HEK293T (cell line): ENCODE data around the gene ARHGAP9.

Experiments
- CTCF ChIA-PET: fragments of 350-600 bp; formaldehyde crosslinking; extraction: SDS; loops from one replicate; lab custom pipeline; 2021; ENCODE audit warnings: antibody characterized with exemption, inconsistent platforms; lab: Yijun Ruan, JAX
- POLR2A ChIA-PET: fragments of 350-600 bp; formaldehyde crosslinking; extraction: SDS; loops from one replicate; lab custom pipeline; 2020; ENCODE audit warnings: antibody characterized with exemption, inconsistent platforms; lab: Yijun Ruan, JAX
- DNase-seq: peaks from one replicate; pipeline ENCODE4 v3.0.0; 2012; ENCODE audit warnings: mixed read lengths; ENCODE audit errors: extremely low spot score
- ARNT ChIP-seq: fragments of 450-650 bp; IDR thresholded peaks from 2 replicates; pipeline ENCODE4 v1.6.1; 2017; ENCODE audit warnings: mild to moderate bottlenecking
- BHLHE40 ChIP-seq: fragments of 450-650 bp; IDR thresholded peaks from 2 replicates; pipeline ENCODE4 v1.6.1; 2016; ENCODE audit warnings: mild to moderate bottlenecking, moderate library complexity, borderline replicate concordance
- CTBP1 ChIP-seq: fragments of 450-650 bp; IDR thresholded peaks from 2 replicates; pipeline ENCODE4 v1.6.1; 2016; ENCODE audit warnings: borderline replicate concordance
- ELF4 ChIP-seq: fragments of 450-650 bp; IDR thresholded peaks from 2 replicates; pipeline ENCODE4 v1.6.1; 2017; ENCODE audit warnings: antibody characterized with exemption
- FOXA1 ChIP-seq: fragments of 450-650 bp; IDR thresholded peaks from 2 replicates; pipeline ENCODE4 v1.6.1; 2016; ENCODE audit warnings: mild to moderate bottlenecking
- FOXK2 ChIP-seq: fragments of 450-650 bp; IDR thresholded peaks from 2 replicates; pipeline ENCODE4 v1.6.1; 2016; ENCODE audit warnings: mild to moderate bottlenecking
- FOXM1 ChIP-seq: fragments of 450-650 bp; IDR thresholded peaks from 2 replicates; pipeline ENCODE4 v1.6.1; 2017; ENCODE audit warnings: mild to moderate bottlenecking, borderline replicate concordance
- HDGF ChIP-seq: fragments of 450-650 bp; IDR thresholded peaks from 2 replicates; pipeline ENCODE4 v1.6.1; 2017; ENCODE audit warnings: antibody characterized with exemption, borderline replicate concordance
- L3MBTL2 ChIP-seq: fragments of 450-650 bp; conservative IDR thresholded peaks from 2 replicates; pipeline ENCODE4 v1.6.1; 2016; ENCODE audit warnings: mild to moderate bottlenecking
- LEF1 ChIP-seq: fragments of 450-650 bp; IDR thresholded peaks from 2 replicates; pipeline ENCODE4 v1.6.1; 2017; ENCODE audit warnings: mild to moderate bottlenecking, borderline replicate concordance
- NFRKB ChIP-seq: fragments of 450-650 bp; IDR thresholded peaks from 2 replicates; pipeline ENCODE4 v1.6.1; 2016; ENCODE audit warnings: mild to moderate bottlenecking, moderate library complexity
- PKNOX1 ChIP-seq: fragments of 450-650 bp; IDR thresholded peaks from 2 replicates; pipeline ENCODE4 v1.6.1; 2016
- SP1 ChIP-seq: fragments of 450-650 bp; IDR thresholded peaks from 2 replicates; pipeline ENCODE4 v1.6.1; 2017
- SUZ12 ChIP-seq: fragments of 450-650 bp; IDR thresholded peaks from 2 replicates; pipeline ENCODE4 v1.6.1; 2016; ENCODE audit warnings: mild to moderate bottlenecking
- TARDBP ChIP-seq: fragments of 450-650 bp; IDR thresholded peaks from 2 replicates; pipeline ENCODE4 v1.6.1; 2016
- ZNF384 ChIP-seq: fragments of 450-650 bp; IDR thresholded peaks from 2 replicates; pipeline ENCODE4 v1.6.1; 2016

ARHGAP9 gene

GRCh38 chr12:57487055-57487596, 7.5 kb upstream of the ARHGAP9 start:
- no peak for DNase-seq
- no peak for TF ChIP-seq FOXK2
- TF ChIP-seq LEF1 = no peak
- TF ChIP-seq ZNF384 = no peak
- no peak for TF ChIP-seq NFRKB
- TF ChIP-seq TARDBP = no peak
- no peak for TF ChIP-seq CTBP1
- CTCF ChIA-PET = interaction anchor here (1.4 kb wide), 1 partner anchor 28 kb away, joined by 3 read pairs; no protein-coding TSS in a partner anchor
- POLR2A ChIA-PET = interaction anchor here (0.9 to 4.2 kb wide), 5 partner anchors 10 to 37 kb away, joined by 3 to 18 read pairs (median 5); partner anchors contain the start of genes DDIT3 and INHBE

GRCh38 chr12:57485695-57486094, 6.0 kb upstream of the ARHGAP9 start:
- ChIA-PET CTCF (interaction anchor here (0.7 kb wide), 1 partner anchor 27 kb away, joined by 3 read pairs; the partner anchor contains the start of gene GLI1), POLR2A (interaction anchor here (0.9 to 2.3 kb wide), 3 partner anchors 9 to 34 kb away, joined by 4 to 7 read pairs (median 7); partner anchors contain the start of gene DDIT3)
- no peak for DNase-seq
- no peak for TF ChIP-seq HDGF
- TF ChIP-seq CTBP1 = no peak
- no peak for TF ChIP-seq PKNOX1
- no peak for TF ChIP-seq SP1
- no peak for TF ChIP-seq SUZ12
- no peak for TF ChIP-seq LEF1
- TF ChIP-seq FOXK2 = no peak
- no peak for TF ChIP-seq ELF4
- TF ChIP-seq FOXA1 = no peak
- TF ChIP-seq NFRKB = no peak
- TF ChIP-seq TARDBP = no peak
- no peak for TF ChIP-seq FOXM1

- no peak for TF ChIP-seq ELF4
- TF ChIP-seq L3MBTL2 = no peak
- no peak for TF ChIP-seq NFRKB
- no peak for TF ChIP-seq ZNF384
- TF ChIP-seq FOXA1 = no peak
- no peak for TF ChIP-seq ARNT
- TF ChIP-seq LEF1 = no peak
- TF ChIP-seq CTBP1 = no peak
- TF ChIP-seq HDGF = no peak
- no peak for TF ChIP-seq PKNOX1
- TF ChIP-seq FOXM1 = no peak
- no peak for TF ChIP-seq TARDBP
- no peak for TF ChIP-seq FOXK2
- no peak for TF ChIP-seq BHLHE40
- TF ChIP-seq SUZ12 = no peak
- TF ChIP-seq SP1 = no peak
- no peak for DNase-seq
- POLR2A ChIA-PET = no interaction called here
- CTCF ChIA-PET = no interaction called here
Measured at GRCh38 chr12:57483466-57483865, 3.8 kb upstream of the ARHGAP9 start.

GRCh38 chr12:57481671-57482070, 2.0 kb upstream of the ARHGAP9 start:
- ChIA-PET CTCF (no interaction called here), POLR2A (interaction anchor here (1.7 kb wide), 1 partner anchor 12 kb away, joined by 3 read pairs; no protein-coding TSS in a partner anchor)
- no peak for TF ChIP-seq FOXK2
- TF ChIP-seq ELF4 = no peak
- TF ChIP-seq BHLHE40 = no peak
- no peak for TF ChIP-seq TARDBP
- TF ChIP-seq ZNF384 = no peak
- no peak for TF ChIP-seq NFRKB
- TF ChIP-seq ARNT = no peak
- no peak for TF ChIP-seq SUZ12
- no peak for TF ChIP-seq FOXM1
- TF ChIP-seq PKNOX1 = no peak
- no peak for TF ChIP-seq SP1
- TF ChIP-seq CTBP1 = no peak
- TF ChIP-seq HDGF = no peak
- no peak for TF ChIP-seq LEF1
- no peak for TF ChIP-seq L3MBTL2
- TF ChIP-seq FOXA1 = no peak
- DNase-seq = no peak

GRCh38 chr12:57479043-57479375, 657 bp downstream of the ARHGAP9 start:
- TF ChIP-seq TARDBP (no peak), HDGF (no peak), L3MBTL2 (no peak), FOXA1 (no peak), SUZ12 (no peak)
- ChIA-PET POLR2A (interaction anchor here (0.9 to 1.4 kb wide), 2 partner anchors 21 to 23 kb away, joined by 3 read pairs; no protein-coding TSS in a partner anchor), CTCF (no interaction called here)

More at GRCh38 chr12:57479043-57479375, 657 bp downstream of the ARHGAP9 start:
- no peak for DNase-seq
